GM18870 (cell line): Measurements from ENCODE around the gene ZNF276.
"Not testable (repeated sequence)": the region's sequence is repeated elsewhere in the genome, so short reads cannot be mapped to it uniquely, and the experiment has no call there.

Experiments used
- ATAC-seq: cut with Tn5 transposase; IDR thresholded peaks from one replicate; pipeline ENCODE4 v1.9.1; 2021; ENCODE audit warnings: moderate library complexity; ENCODE audit not compliant: unreplicated experiment

The ZNF276 gene

DNA sequence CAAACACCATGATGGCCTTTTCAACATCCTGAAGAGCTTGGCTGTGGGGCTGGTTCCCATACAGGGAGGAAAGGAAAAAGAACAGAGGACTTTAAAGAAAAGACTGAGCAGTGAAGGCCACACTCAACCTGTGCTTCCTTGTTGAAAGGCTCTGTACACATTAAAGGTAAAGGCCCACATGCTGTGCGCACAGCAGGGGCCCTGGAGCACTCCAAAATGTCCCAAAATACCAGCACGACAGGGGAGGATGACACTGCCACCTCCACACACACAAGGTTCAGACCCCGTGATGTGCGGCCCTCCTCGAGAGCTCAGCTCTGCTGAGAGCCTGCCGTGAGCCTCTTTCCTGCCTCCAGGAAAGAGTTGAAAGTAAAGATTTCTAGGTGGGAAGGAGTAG lies 58.6 kb downstream of the ZNF276 start:
- no peak for ATAC-seq

DNA sequence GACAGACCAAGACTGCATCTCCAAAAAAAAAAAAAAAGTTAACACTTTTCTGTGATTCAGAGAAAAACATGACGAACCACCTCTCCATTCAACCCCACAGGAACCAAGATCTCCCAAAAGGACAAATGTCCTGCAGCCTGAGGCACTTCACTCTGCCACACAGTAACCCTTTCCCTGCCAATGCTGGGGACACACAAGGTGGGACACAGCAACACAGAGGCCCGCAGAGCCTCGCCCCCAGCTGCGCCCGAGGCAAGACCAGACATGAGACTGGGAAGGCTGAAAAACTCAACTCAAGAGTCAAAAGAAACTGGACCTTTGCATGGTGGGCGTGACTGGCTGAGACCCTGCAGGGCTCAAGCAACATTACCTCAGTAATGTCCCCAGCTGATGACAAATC lies 61.2 kb downstream of the ZNF276 start:
- ATAC-seq, result no peak

DNA sequence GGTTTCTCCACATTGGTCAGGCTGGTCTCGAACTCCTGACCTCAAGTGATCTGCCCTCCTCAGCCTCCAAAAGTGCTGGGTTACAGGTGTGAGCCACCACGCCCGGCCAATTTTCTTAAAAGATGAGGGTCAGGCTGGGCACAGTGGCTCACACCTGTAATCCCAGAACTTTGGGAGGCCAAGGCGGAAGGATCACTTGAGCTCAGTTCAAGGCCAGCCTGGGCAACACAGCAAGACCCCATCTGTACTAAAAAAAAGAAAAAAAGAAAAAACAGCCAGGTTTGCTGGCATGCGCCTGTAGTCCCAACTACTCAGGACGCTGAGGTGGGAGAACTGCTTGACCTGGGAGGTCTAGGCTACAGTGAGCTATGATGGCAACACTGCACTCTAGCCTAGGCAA lies 62.6 kb downstream of the ZNF276 start:
- not testable (repeated sequence) for ATAC-seq

DNA sequence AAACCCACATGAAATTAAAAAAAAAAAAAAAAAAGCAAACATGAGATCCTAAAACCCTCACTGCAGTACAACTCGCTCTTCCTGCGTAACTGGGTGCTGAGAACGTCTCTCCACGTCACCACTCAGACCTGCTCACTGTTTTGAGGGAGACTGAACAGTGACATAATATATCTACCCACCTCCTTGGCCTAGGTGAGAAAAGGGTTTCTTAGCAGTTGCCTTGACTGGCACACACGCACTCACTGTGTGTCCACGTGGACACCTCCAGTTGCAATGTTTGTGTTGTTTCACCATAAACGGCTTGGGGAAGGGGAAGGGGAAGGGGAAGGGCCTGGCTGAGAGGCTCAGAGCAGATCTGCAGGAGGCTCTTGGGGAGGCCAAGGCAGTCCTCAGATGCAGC lies 63.1 kb downstream of the ZNF276 start:
- no peak for ATAC-seq

DNA sequence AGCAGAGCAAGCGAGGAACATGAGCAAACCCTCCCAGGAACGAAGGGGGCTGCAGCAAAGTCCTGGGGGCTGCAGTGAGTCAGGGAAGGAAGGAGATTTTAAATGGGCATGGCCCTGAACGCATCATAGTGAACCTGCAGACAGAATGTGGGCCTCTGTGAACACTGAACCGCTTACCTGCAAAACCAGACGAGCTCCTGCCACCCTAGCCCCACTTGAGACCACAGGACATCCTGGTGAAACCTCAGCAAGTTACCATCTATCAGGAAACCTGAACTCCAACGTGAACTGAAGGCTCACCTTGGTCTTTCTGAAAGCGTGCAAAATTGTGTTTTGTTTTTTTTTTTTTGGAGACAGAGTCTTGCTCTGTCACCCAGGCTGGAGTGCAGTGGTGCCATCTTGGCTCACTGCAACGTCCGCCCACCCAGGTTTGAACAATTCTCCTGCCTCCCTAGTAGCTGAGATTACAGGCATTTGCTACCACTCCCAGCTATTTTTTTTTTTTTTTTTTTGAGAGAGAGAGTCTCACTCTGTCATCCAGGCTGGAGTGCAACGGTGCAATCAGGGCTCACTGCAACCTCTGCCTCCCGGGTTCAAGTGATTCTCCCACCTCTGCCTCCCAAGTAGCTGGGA lies 64.3 kb downstream of the ZNF276 start:
- ATAC-seq, result no peak

DNA sequence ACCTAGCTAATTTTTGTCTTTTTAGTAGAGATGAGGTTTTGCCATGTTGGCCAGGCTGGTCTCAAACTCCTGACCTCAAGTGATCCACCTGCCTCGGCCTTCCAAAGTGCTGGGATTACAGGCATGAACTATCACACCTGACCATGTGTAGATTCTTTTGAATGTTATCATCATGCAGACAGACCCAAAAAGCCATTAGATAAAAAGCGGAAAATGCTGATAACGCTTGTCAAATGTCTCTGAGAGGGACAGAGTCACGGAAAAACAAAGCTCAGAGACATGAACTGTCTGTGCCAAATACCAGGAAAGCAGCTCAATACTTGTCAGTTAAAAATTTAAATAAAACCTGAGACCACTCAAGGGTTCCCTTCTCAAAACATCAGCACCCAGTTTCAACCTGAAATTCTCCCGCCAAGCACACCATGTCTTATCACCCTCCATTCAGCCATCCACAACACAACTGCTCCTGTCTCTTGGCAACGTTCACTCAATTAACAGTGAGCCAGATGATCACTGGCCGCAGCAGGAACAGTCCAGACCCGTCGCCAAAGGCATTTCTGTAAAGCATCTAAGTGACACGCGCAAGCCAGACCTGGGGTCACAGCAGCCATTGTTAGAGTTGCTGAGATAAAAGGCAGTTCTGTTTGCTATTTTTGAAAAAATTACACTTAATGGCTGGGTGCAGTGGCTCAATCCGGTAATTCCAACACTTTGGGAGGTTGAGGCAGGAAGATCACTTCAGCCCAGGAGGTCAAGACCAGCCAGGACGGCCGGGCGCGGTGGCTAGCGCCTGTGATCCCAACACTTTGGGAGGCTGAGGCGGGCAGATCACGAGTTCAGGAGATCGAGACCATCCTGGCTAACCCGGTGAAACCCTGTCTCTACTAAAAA lies 65.4 kb downstream of the ZNF276 start:
- no peak for ATAC-seq

DNA sequence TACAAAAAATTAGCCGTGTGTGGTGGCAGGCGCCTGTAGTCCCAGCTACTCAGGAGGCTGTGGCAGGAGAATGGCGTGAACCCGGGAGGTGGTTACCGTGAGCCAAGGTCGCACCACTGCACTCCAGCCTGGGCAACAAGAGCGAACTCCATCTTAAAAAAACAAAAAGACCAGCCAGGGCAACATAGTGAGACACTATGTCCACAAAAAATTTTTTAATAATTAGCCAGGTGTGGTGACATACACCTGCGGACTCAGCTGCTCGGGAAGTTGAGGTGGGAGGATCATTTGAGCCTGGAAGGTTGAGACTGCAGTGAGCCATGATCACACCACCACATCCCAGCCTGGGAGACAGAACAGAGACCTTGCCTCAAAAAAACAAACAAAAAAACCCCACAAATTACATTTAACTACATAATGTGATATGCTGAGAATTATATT lies 66.0 kb downstream of the ZNF276 start:
- no peak for ATAC-seq
